Muscle of leg (tissue), 9 donors: ENCODE results near the gene POLR2A. TPM values are rescaled to one million over a fixed set of nuclear protein-coding genes. Genes with fewer than 3 reads are reported as not detected.

Source experiments
- polyA plus RNA-seq, 8 donors: library from polyadenylated mRNA; unstranded; fragments of 120-200 nt; gene quantifications; one replicate each; pipeline versions ENCODE4 v1.2.1 to v1.2.3, GENCODE V29; 2013; ENCODE audit warnings: inconsistent platforms in 1 of 8, low replicate concordance in 1 of 8; ENCODE audit not compliant: insufficient read length in 8 of 8, insufficient read depth in 1 of 8
- total RNA-seq: library from RNA; stranded (reverse); fragments of 120-200 nt; gene quantifications from one replicate; pipeline ENCODE4 v1.2.4, GENCODE V29; 2013

The POLR2A gene
- total and polyA plus RNA-seq, 9 donors = 30.9 to 81.0 (median 60.7) TPM

Other genes starting within 250 kb of the POLR2A start
Only the 30 nearest of the 40 such genes appear.
- 21.3 TPM for gene SLC2A4, start 202.6 kb upstream of the POLR2A start, total RNA-seq
- gene SLC2A4, start 202.6 kb upstream of the POLR2A start, polyA plus RNA-seq = 10 to 100 TPM in 6 of 8 donors, 1 to 10 TPM in 2; 7.1 to 35.3 (median 24.5) TPM
- gene YBX2, start 189.7 kb upstream of the POLR2A start, total RNA-seq = 0.58 TPM
- gene YBX2, start 189.7 kb upstream of the POLR2A start, polyA plus RNA-seq = 1 to 10 TPM in 6 of 8 donors, under 1 TPM in 2; 0.36 to 2.7 (median 1.4) TPM
- gene EIF5A, start 176.7 kb upstream of the POLR2A start, total RNA-seq = 175 TPM
- gene EIF5A, start 176.7 kb upstream of the POLR2A start, polyA plus RNA-seq = 100 to 1,000 TPM; 266 to 372 (median 330) TPM
- 34.7 TPM for gene GPS2, start 169.0 kb upstream of the POLR2A start, total RNA-seq
- gene GPS2, start 169.0 kb upstream of the POLR2A start, polyA plus RNA-seq = 10 to 100 TPM; 57.5 to 65.9 (median 59.8) TPM
- 17.7 TPM for gene NEURL4, start 155.0 kb upstream of the POLR2A start, total RNA-seq
- gene NEURL4, start 155.0 kb upstream of the POLR2A start, polyA plus RNA-seq = 10 to 100 TPM; 13.3 to 21.7 (median 19.2) TPM
- 12.1 TPM for gene ACAP1, start 147.8 kb upstream of the POLR2A start, total RNA-seq
- 10 to 100 TPM in 2 of 8 donors, 1 to 10 TPM in 6; 4.7 to 10.2 (median 7.2) TPM for gene ACAP1, start 147.8 kb upstream of the POLR2A start, polyA plus RNA-seq
- gene KCTD11, start 132.2 kb upstream of the POLR2A start, total RNA-seq = 4.7 TPM
- 10 to 100 TPM in 1 of 8 donors, 1 to 10 TPM in 7; 6.8 to 10.5 (median 7.9) TPM for gene KCTD11, start 132.2 kb upstream of the POLR2A start, polyA plus RNA-seq
- gene TMEM95, start 129.2 kb upstream of the POLR2A start, total RNA-seq = not detected
- gene TMEM95, start 129.2 kb upstream of the POLR2A start, polyA plus RNA-seq = not detected
- 0.31 TPM for gene TNK1, start 103.3 kb upstream of the POLR2A start, total RNA-seq
- gene TNK1, start 103.3 kb upstream of the POLR2A start, polyA plus RNA-seq = 1 to 10 TPM in 2 of 8 donors, under 1 TPM in 6; 0.23 to 1.3 (median 0.70) TPM
- gene PLSCR3, start 89.8 kb upstream of the POLR2A start, total RNA-seq = 14.2 TPM
- gene PLSCR3, start 89.8 kb upstream of the POLR2A start, polyA plus RNA-seq = 10 to 100 TPM; 24.2 to 38.9 (median 30.0) TPM
- 100 TPM for gene TMEM256, start 80.3 kb upstream of the POLR2A start, total RNA-seq
- 10 to 100 TPM; 45.4 to 70.0 (median 57.7) TPM for gene TMEM256, start 80.3 kb upstream of the POLR2A start, polyA plus RNA-seq
- 7.7 TPM for gene NLGN2, start 76.5 kb upstream of the POLR2A start, total RNA-seq
- 10 to 100 TPM; 20.6 to 36.2 (median 27.0) TPM for gene NLGN2, start 76.5 kb upstream of the POLR2A start, polyA plus RNA-seq
- not detected for gene SPEM1, start 64.0 kb upstream of the POLR2A start, total RNA-seq
- not detected for gene SPEM1, start 64.0 kb upstream of the POLR2A start, polyA plus RNA-seq
- gene SPEM2, start 58.8 kb upstream of the POLR2A start, total RNA-seq = not detected
- gene SPEM2, start 58.8 kb upstream of the POLR2A start, polyA plus RNA-seq = not detected
- gene SPEM3, start 55.5 kb upstream of the POLR2A start, total RNA-seq = not detected
- gene SPEM3, start 55.5 kb upstream of the POLR2A start, polyA plus RNA-seq = under 1 TPM in 1 of 8 donors, not detected in 7; 0.26 TPM
- 0.93 TPM for gene TMEM102, start 48.9 kb upstream of the POLR2A start, total RNA-seq
- gene TMEM102, start 48.9 kb upstream of the POLR2A start, polyA plus RNA-seq = 1 to 10 TPM in 4 of 8 donors, under 1 TPM in 4; 0.72 to 1.7 (median 0.95) TPM
- gene FGF11, start 44.9 kb upstream of the POLR2A start, total RNA-seq = 1.6 TPM
- gene FGF11, start 44.9 kb upstream of the POLR2A start, polyA plus RNA-seq = 1 to 10 TPM; 1.0 to 4.8 (median 2.1) TPM
- 52.8 TPM for gene CHRNB1, start 39.3 kb upstream of the POLR2A start, total RNA-seq
- 10 to 100 TPM; 58.0 to 80.8 (median 70.9) TPM for gene CHRNB1, start 39.3 kb upstream of the POLR2A start, polyA plus RNA-seq
- 14.1 TPM for gene ZBTB4, start 4.7 kb upstream of the POLR2A start, total RNA-seq
- 10 to 100 TPM; 20.1 to 31.6 (median 24.5) TPM for gene ZBTB4, start 4.7 kb upstream of the POLR2A start, polyA plus RNA-seq
- gene SLC35G6, start 2.9 kb upstream of the POLR2A start, total RNA-seq = not detected
- gene SLC35G6, start 2.9 kb upstream of the POLR2A start, polyA plus RNA-seq = under 1 TPM in 6 of 8 donors, not detected in 2; 0.09 to 0.27 (median 0.18) TPM
- 13.2 TPM for gene TNFSF12, start 64.7 kb downstream of the POLR2A start, total RNA-seq
- 10 to 100 TPM; 22.2 to 35.9 (median 28.2) TPM for gene TNFSF12, start 64.7 kb downstream of the POLR2A start, polyA plus RNA-seq
- 2.2 TPM for gene TNFSF13, start 74.4 kb downstream of the POLR2A start, total RNA-seq
- 1 to 10 TPM; 3.5 to 5.9 (median 4.3) TPM for gene TNFSF13, start 74.4 kb downstream of the POLR2A start, polyA plus RNA-seq
- 34.5 TPM for gene SENP3, start 77.6 kb downstream of the POLR2A start, total RNA-seq
- gene SENP3, start 77.6 kb downstream of the POLR2A start, polyA plus RNA-seq = 10 to 100 TPM; 33.8 to 43.6 (median 41.7) TPM
- 15.7 TPM for gene CD68, start 95.3 kb downstream of the POLR2A start, total RNA-seq
- gene CD68, start 95.3 kb downstream of the POLR2A start, polyA plus RNA-seq = 10 to 100 TPM; 20.2 to 56.6 (median 38.8) TPM
- gene MPDU1, start 99.5 kb downstream of the POLR2A start, total RNA-seq = 34.4 TPM
- gene MPDU1, start 99.5 kb downstream of the POLR2A start, polyA plus RNA-seq = 10 to 100 TPM; 43.2 to 63.6 (median 50.2) TPM
- 1.4 TPM for gene SOX15, start 105.7 kb downstream of the POLR2A start, total RNA-seq
- gene SOX15, start 105.7 kb downstream of the POLR2A start, polyA plus RNA-seq = 1 to 10 TPM; 1.6 to 4.1 (median 2.0) TPM
- 35.1 TPM for gene FXR2, start 130.5 kb downstream of the POLR2A start, total RNA-seq
- 10 to 100 TPM; 31.4 to 37.2 (median 34.9) TPM for gene FXR2, start 130.5 kb downstream of the POLR2A start, polyA plus RNA-seq
- gene SAT2, start 143.5 kb downstream of the POLR2A start, total RNA-seq = 72.1 TPM
- gene SAT2, start 143.5 kb downstream of the POLR2A start, polyA plus RNA-seq = 10 to 100 TPM; 61.5 to 82.1 (median 69.9) TPM
- gene SHBG, start 145.8 kb downstream of the POLR2A start, total RNA-seq = 0.58 TPM
- gene SHBG, start 145.8 kb downstream of the POLR2A start, polyA plus RNA-seq = 1 to 10 TPM in 5 of 8 donors, under 1 TPM in 3; 0.63 to 1.5 (median 1.1) TPM
- gene ATP1B2, start 166.6 kb downstream of the POLR2A start, total RNA-seq = 2.7 TPM
- gene ATP1B2, start 166.6 kb downstream of the POLR2A start, polyA plus RNA-seq = 10 to 100 TPM; 12.4 to 27.3 (median 23.4) TPM